Small intestine (tissue), 7 donors: ENCODE data around the gene SCN7A. TPM values are rescaled to one million over a fixed set of nuclear protein-coding genes. Genes with fewer than 3 reads are reported as not detected.

Experiments used
- DNase-seq, 2 donors: peaks; one replicate each; pipeline versions ENCODE4 v3.0.0 to v3.0.0-alpha.2; 2013
- FAIRE-seq: peaks from 2 replicates; lab custom pipeline; 2012; peaks lifted over from hg19 to GRCh38; lab: Jason Lieb, UNC
- H3K27ac ChIP-seq, 3 donors: one replicate each; pipeline ENCODE4 v1.5.1; 2013; ENCODE audit warnings: low read length in 2 of 3, mild to moderate bottlenecking in 2 of 3, control low read depth in 1 of 3, inconsistent platforms in 1 of 3, low read depth in 1 of 3, moderate library complexity in 1 of 3
- H3K27me3 ChIP-seq, 3 donors: one replicate each; pipeline ENCODE4 v1.6.1; 2013; ENCODE audit warnings: low read length in 3 of 3, inconsistent platforms in 1 of 3; ENCODE audit not compliant: control insufficient read depth in 3 of 3, insufficient read depth in 3 of 3
- H3K36me3 ChIP-seq, 3 donors: one replicate each; pipeline ENCODE4 v1.6.1; 2013; ENCODE audit warnings: low read length in 3 of 3, inconsistent platforms in 1 of 3, low read depth in 1 of 3, mild to moderate bottlenecking in 1 of 3, moderate library complexity in 1 of 3; ENCODE audit not compliant: control insufficient read depth in 3 of 3, insufficient read depth in 2 of 3
- H3K4me1 ChIP-seq, 3 donors: one replicate each; pipeline ENCODE4 v1.6.1; 2013; ENCODE audit warnings: low read length in 2 of 3, inconsistent platforms in 1 of 3, low read depth in 1 of 3, mild to moderate bottlenecking in 1 of 3, moderate library complexity in 1 of 3; ENCODE audit not compliant: control insufficient read depth in 3 of 3, insufficient read depth in 2 of 3
- H3K4me3 ChIP-seq, 3 donors: one replicate each; pipeline ENCODE4 v1.5.1; 2013; ENCODE audit warnings: low read length in 3 of 3, control low read depth in 1 of 3, inconsistent platforms in 1 of 3, low read depth in 1 of 3, mild to moderate bottlenecking in 1 of 3, moderate library complexity in 1 of 3
- H3K9me3 ChIP-seq, 2 donors: one replicate each; pipeline ENCODE4 v1.6.1; 2013; ENCODE audit warnings: low read depth in 1 of 2, low read length in 1 of 2; ENCODE audit not compliant: control insufficient read depth in 2 of 2, insufficient read depth in 1 of 2
- WGBS, 3 donors: extraction: QIAGEN DNeasy Blood & Tissue Kit; methylation state at CpG; one replicate each; pipeline ENCODE4 v1.1.7; 2013; 5-methylcytosine and 5-hydroxymethylcytosine counted together
- polyA plus RNA-seq, 4 donors: library from polyadenylated mRNA; stranded (reverse) in 3 of 4; unstranded in 1 of 4; fragments of 200-250 nt in 3 of 4; fragments of 120-200 nt in 1 of 4; gene quantifications; one replicate each; pipeline versions ENCODE4 v1.2.1 to v1.2.3, GENCODE V29; 2013
- donor health status: healthy with polysubstance abuse.
- donor health status: control.
- donor health status: control.
- donor health status: Bipolar disorder and iron deficiency.
- donor health status: healthy.

SCN7A gene
- polyA plus RNA-seq, 4 donors, result 0.27 to 3.2 (median 1.7) TPM; not detected in 1

- 58 to 81% (median 69%) methylated on average over 3 of the region's 3 CpGs for WGBS, 3 donors
- no peaks in the 10 kb centered on the region for H3K27me3 ChIP-seq
Observed at GRCh38 chr2:166440313-166440712, 53.7 kb downstream of the SCN7A start.

GRCh38 chr2:166439078-166439477 lies 55.0 kb downstream of the SCN7A start:
- Histone ChIP-seq H3K9me3 (no peaks in the 10 kb centered on the region), H3K27ac (no peak overlapping the region), H3K4me1 (no peaks in the 10 kb centered on the region), H3K4me3 (no peak overlapping the region), H3K36me3 (no peaks in the 10 kb centered on the region), H3K27me3 (no peaks in the 10 kb centered on the region)
- no peak for DNase-seq
- FAIRE-seq, result no peak

More at GRCh38 chr2:166440313-166440712, 53.7 kb downstream of the SCN7A start:
- DNase-seq (no peak), FAIRE-seq (no peak)
- Histone ChIP-seq H3K9me3 (no peaks in the 10 kb centered on the region), H3K4me1 (no peaks in the 10 kb centered on the region), H3K27ac (no peak overlapping the region), H3K36me3 (no peaks in the 10 kb centered on the region), H3K4me3 (no peak overlapping the region)

- 81 to 92% (median 86%) methylated on average over 1 of the region's 1 CpG for WGBS, 3 donors
- H3K9me3 ChIP-seq, result no peaks in the 10 kb centered on the region
- no peaks in the 10 kb centered on the region for H3K36me3 ChIP-seq
- no peak overlapping the region for H3K27ac ChIP-seq
- FAIRE-seq (no peak), DNase-seq (no peak)
- H3K4me1 ChIP-seq, result no peaks in the 10 kb centered on the region
- H3K4me3 ChIP-seq, result no peak overlapping the region
- H3K27me3 ChIP-seq, result no peaks in the 10 kb centered on the region
Observed at GRCh38 chr2:166436976-166437375, 57.1 kb downstream of the SCN7A start.

DNA sequence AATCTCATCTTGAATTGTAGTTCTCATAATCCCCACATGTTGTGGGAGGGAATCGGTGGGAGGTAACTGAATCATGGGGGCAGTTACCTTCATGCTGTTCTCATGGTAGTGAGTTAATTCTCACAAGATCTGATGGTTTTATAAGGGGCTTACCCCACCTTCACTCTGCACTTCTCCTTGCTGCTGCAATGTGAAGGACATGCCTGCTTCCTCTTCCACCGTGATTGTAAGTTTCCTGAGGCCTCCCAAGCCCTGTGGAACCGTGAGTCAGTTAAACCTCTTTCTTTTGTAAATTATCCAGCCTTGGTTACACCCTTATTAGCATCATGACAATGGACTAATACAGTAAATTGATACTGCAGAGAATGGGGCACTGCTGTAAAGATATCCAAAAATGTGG lies 57.9 kb downstream of the SCN7A start:
- no peak overlapping the region for H3K4me3 ChIP-seq
- H3K27ac ChIP-seq, result no peak overlapping the region
- 50 to 63% (median 56%) methylated on average over 3 of the region's 3 CpGs for WGBS, 3 donors
- no peak for DNase-seq
- no peaks in the 10 kb centered on the region for H3K9me3 ChIP-seq
- no peaks in the 10 kb centered on the region for H3K4me1 ChIP-seq
- H3K36me3 ChIP-seq, result no peaks in the 10 kb centered on the region
- FAIRE-seq, result no peak
- no peaks in the 10 kb centered on the region for H3K27me3 ChIP-seq

DNA sequence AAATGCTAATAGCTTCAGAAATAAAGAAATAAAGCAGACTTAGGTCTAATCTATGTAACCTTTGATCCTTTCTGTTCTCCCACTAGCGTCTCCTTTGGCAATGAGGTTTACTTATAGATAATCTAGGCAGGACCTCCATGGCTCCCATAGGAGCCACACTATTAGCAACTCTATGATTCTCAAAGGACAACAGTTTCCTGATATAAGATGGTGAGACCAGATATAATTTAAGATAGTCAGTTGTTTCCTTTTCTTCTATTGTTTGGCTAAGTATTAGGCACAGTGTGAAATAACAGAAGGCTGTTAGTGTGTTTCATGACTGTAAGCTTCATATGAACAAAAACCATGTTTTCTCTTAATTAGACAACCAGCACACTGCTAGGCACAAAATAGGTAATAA lies 59.6 kb downstream of the SCN7A start:
- Histone ChIP-seq H3K27ac (no peak overlapping the region), H3K36me3 (no peaks in the 10 kb centered on the region), H3K9me3 (no peaks in the 10 kb centered on the region), H3K4me1 (no peaks in the 10 kb centered on the region), H3K4me3 (no peak overlapping the region), H3K27me3 (no peaks in the 10 kb centered on the region)
- 11 to 34% (median 31%) methylated on average over 1 of the region's 1 CpG for WGBS, 3 donors
- FAIRE-seq (no peak), DNase-seq (no peak)

GRCh38 chr2:166433457-166433856 lies 60.6 kb downstream of the SCN7A start:
- H3K4me3 ChIP-seq, result no peak overlapping the region
- DNase-seq (peak in 1 of 2 donors; percentile 3), FAIRE-seq (no peak)
- no peak overlapping the region for H3K27ac ChIP-seq
- no peaks in the 10 kb centered on the region for H3K27me3 ChIP-seq
- 7 to 50% (median 20%) methylated on average over 1 of the region's 1 CpG for WGBS, 3 donors
- no peaks in the 10 kb centered on the region for H3K4me1 ChIP-seq
- H3K9me3 ChIP-seq, result no peaks in the 10 kb centered on the region
- H3K36me3 ChIP-seq, result no peaks in the 10 kb centered on the region

GRCh38 chr2:166432331-166432730 lies 61.7 kb downstream of the SCN7A start:
- FAIRE-seq, result no peak
- Histone ChIP-seq H3K4me1 (no peaks in the 10 kb centered on the region), H3K36me3 (no peaks in the 10 kb centered on the region), H3K9me3 (no peaks in the 10 kb centered on the region), H3K27ac (no peak overlapping the region), H3K27me3 (no peaks in the 10 kb centered on the region), H3K4me3 (no peak overlapping the region)
- no peak for DNase-seq
- WGBS, 3 donors, result 18 to 48% (median 47%) methylated on average over 1 of the region's 1 CpG

GRCh38 chr2:166424841-166425240 lies 69.2 kb downstream of the SCN7A start:
- Histone ChIP-seq H3K4me3 (no peak overlapping the region), H3K36me3 (no peaks in the 10 kb centered on the region), H3K9me3 (no peaks in the 10 kb centered on the region), H3K27ac (no peak overlapping the region), H3K4me1 (no peaks in the 10 kb centered on the region), H3K27me3 (no peaks in the 10 kb centered on the region)
- FAIRE-seq, result no peak
- WGBS, 3 donors, result 79 to 90% (median 89%) methylated on average over 5 of the region's 5 CpGs
- DNase-seq, result no peak

DNA sequence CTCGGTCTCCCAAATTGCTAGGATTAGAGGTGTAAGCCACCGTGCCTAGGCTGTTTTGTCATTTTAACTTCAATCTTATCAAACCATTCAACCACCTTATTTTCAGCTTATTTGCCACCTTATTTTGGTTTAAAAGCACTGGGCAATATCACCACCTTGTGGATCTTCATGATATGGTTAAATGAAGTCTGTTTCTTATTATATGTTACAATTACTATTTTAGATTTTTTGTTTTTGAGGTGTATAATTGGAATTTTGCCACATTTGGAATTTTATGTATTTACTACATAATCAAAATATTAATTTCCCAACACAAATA lies 74.5 kb downstream of the SCN7A start:
- Histone ChIP-seq H3K4me1 (no peaks in the 10 kb centered on the region), H3K27ac (no peak overlapping the region), H3K9me3 (no peaks in the 10 kb centered on the region), H3K36me3 (no peaks in the 10 kb centered on the region), H3K27me3 (no peaks in the 10 kb centered on the region), H3K4me3 (no peak overlapping the region)
- FAIRE-seq, result peak; percentile 10
- DNase-seq, result peak in 1 of 2 donors; percentile 3
- WGBS, 3 donors, result 50 to 62% (median 57%) methylated on average over 2 of the region's 2 CpGs
